ENCODE results near the gene STMP1.

DNA sequence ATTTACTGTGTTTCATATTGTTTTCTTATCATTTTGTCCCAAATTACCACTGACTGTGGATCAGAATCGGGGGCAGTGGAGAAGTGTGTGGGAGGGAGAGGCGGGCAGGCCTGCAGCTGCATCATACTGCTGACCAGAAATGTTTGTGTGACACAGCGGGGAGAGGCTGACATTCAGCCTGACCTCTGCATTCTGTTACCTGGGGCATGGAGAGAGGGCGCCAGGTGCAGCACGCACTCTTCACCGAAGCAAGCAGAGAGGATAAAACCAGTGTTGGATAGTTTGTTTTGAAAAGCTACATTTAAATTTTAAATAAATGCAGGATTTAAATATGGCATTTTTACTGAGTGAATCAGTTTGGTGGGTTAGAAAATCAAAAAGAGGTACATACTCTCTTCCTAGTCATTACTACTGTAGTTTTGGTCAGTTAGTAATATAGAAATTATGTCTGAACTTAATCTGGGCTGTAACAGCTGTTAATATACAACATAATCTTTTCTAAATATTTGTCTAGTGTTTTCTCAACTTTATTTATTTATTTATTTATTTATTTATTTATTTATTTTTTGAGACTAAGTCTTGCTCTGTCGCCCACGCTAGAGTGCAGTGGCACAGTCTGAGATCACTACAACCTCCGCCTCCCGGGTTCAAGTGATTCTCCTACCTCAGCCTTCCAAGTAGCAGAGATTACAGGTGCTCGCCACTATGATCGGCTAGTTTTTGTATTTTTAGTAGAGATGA is 8.8 kb upstream of the STMP1 start:
- TF ChIP-seq POLR2A (IDR thresholded peaks at IDR 0.05; ENCODE audit: low read depth) (no peak), POLR2AphosphoS5 (IDR thresholded peaks at IDR 0.05) (no peak), EP300 (IDR thresholded peaks at IDR 0.05) (no peak)
- TF ChIP-seq, protein P1, sequence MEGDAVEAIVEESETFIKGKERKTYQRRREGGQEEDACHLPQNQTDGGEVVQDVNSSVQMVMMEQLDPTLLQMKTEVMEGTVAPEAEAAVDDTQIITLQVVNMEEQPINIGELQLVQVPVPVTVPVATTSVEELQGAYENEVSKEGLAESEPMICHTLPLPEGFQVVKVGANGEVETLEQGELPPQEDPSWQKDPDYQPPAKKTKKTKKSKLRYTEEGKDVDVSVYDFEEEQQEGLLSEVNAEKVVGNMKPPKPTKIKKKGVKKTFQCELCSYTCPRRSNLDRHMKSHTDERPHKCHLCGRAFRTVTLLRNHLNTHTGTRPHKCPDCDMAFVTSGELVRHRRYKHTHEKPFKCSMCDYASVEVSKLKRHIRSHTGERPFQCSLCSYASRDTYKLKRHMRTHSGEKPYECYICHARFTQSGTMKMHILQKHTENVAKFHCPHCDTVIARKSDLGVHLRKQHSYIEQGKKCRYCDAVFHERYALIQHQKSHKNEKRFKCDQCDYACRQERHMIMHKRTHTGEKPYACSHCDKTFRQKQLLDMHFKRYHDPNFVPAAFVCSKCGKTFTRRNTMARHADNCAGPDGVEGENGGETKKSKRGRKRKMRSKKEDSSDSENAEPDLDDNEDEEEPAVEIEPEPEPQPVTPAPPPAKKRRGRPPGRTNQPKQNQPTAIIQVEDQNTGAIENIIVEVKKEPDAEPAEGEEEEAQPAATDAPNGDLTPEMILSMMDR (IDR thresholded peaks at IDR 0.05) = no peak
